ENCODE data around the gene FAM124A.
A peak's percentile ranks its signal among the peaks of the same experiment; 100 is the strongest.

Gene FAM124A

GRCh38 chr13:51237386-51237785 is 15.2 kb downstream of the FAM124A start:
- DNase-seq (ENCODE audit: extremely low spot score, insufficient read length, low read depth) (no peak), FAIRE-seq (no peak)

GRCh38 chr13:51237887-51238286 is 15.7 kb downstream of the FAM124A start:
- FAIRE-seq (no peak), DNase-seq (ENCODE audit: extremely low spot score, insufficient read length, low read depth) (no peak)

GRCh38 chr13:51240178-51240577 is 18.0 kb downstream of the FAM124A start:
- FAIRE-seq = no peak
- no peak for DNase-seq (ENCODE audit: extremely low spot score, insufficient read length, low read depth)

GRCh38 chr13:51240958-51241357 is 18.8 kb downstream of the FAM124A start:
- DNase-seq (ENCODE audit: extremely low spot score, insufficient read length, low read depth) = no peak
- no peak for FAIRE-seq

- DNase-seq (ENCODE audit: extremely low spot score, insufficient read length, low read depth) (no peak), FAIRE-seq (no peak)
Observed at GRCh38 chr13:51241720-51242119, 19.5 kb downstream of the FAM124A start.

- DNase-seq (ENCODE audit: extremely low spot score, insufficient read length, low read depth) = no peak
- no peak for FAIRE-seq
Observed at GRCh38 chr13:51243227-51243626, 21.0 kb downstream of the FAM124A start.

- DNase-seq (ENCODE audit: extremely low spot score, insufficient read length, low read depth) (no peak), FAIRE-seq (no peak)
Observed at GRCh38 chr13:51243832-51244231, 21.6 kb downstream of the FAM124A start.

GRCh38 chr13:51244637-51245405 is 22.6 kb downstream of the FAM124A start:
- no peak for DNase-seq (ENCODE audit: extremely low spot score, insufficient read length, low read depth)
- FAIRE-seq = no peak

- no peak for DNase-seq (ENCODE audit: extremely low spot score, insufficient read length, low read depth)
- no peak for FAIRE-seq
Observed at GRCh38 chr13:51245583-51245982, 23.4 kb downstream of the FAM124A start.

- no peak for DNase-seq (ENCODE audit: extremely low spot score, insufficient read length, low read depth)
- FAIRE-seq = no peak
Observed at GRCh38 chr13:51246025-51246417, 23.8 kb downstream of the FAM124A start.

GRCh38 chr13:51246418-51247277 is 24.4 kb downstream of the FAM124A start:
- FAIRE-seq = no peak

GRCh38 chr13:51249255-51249654 is 27.1 kb downstream of the FAM124A start:
- DNase-seq (ENCODE audit: extremely low spot score, insufficient read length, low read depth) (no peak), FAIRE-seq (no peak)

More at GRCh38 chr13:51246418-51247277, 24.4 kb downstream of the FAM124A start:
- DNase-seq (ENCODE audit: extremely low spot score, insufficient read length, low read depth) = no peak

GRCh38 chr13:51249770-51250741 is 27.9 kb downstream of the FAM124A start:
- no peak for DNase-seq (ENCODE audit: extremely low spot score, insufficient read length, low read depth)
- no peak for FAIRE-seq

- DNase-seq (ENCODE audit: extremely low spot score, insufficient read length, low read depth) = no peak
- no peak for FAIRE-seq
Observed at GRCh38 chr13:51251480-51251879, 29.3 kb downstream of the FAM124A start.

- FAIRE-seq = peak; percentile 29
Observed at GRCh38 chr13:51252954-51253532, 30.8 kb downstream of the FAM124A start.

GRCh38 chr13:51255556-51255955 is 33.4 kb downstream of the FAM124A start:
- DNase-seq (ENCODE audit: extremely low spot score, insufficient read length, low read depth) (no peak), FAIRE-seq (no peak)

More at GRCh38 chr13:51252954-51253532, 30.8 kb downstream of the FAM124A start:
- no peak for DNase-seq (ENCODE audit: extremely low spot score, insufficient read length, low read depth)

GRCh38 chr13:51257187-51257586 is 35.0 kb downstream of the FAM124A start:
- FAIRE-seq (no peak), DNase-seq (ENCODE audit: extremely low spot score, insufficient read length, low read depth) (no peak)

- FAIRE-seq (no peak), DNase-seq (ENCODE audit: extremely low spot score, insufficient read length, low read depth) (no peak)
Observed at GRCh38 chr13:51258612-51259548, 36.7 kb downstream of the FAM124A start.

GRCh38 chr13:51260154-51260553 is 38.0 kb downstream of the FAM124A start:
- FAIRE-seq (no peak), DNase-seq (ENCODE audit: extremely low spot score, insufficient read length, low read depth) (no peak)
